Fibroblast of lung (primary cell): ENCODE measurements around the gene GABBR2. TPM values are rescaled to one million over a fixed set of nuclear protein-coding genes. Genes with fewer than 3 reads are reported as not detected.

Source experiments
- DNase-seq, 2 donors: peaks; one replicate each; pipeline versions ENCODE4 v3.0.0 to v3.0.0-alpha.2; 2010; ENCODE audit warnings: low read depth in 2 of 2
- H2AFZ ChIP-seq: 2 replicates; pipeline ENCODE4 v1.5.1; 2012; ENCODE audit warnings: low read length, control low read depth, inconsistent platforms
- H3K27ac ChIP-seq: 2 replicates; pipeline ENCODE4 v1.5.1; 2011; ENCODE audit warnings: low read length, control low read depth; ENCODE audit not compliant: insufficient read depth
- H3K27me3 ChIP-seq: 2 replicates; pipeline ENCODE4 v1.5.1; 2011; ENCODE audit warnings: mild to moderate bottlenecking, low read length; ENCODE audit not compliant: control insufficient read depth, insufficient read depth
- H3K36me3 ChIP-seq: 2 replicates; pipeline ENCODE4 v1.5.1; 2011; ENCODE audit warnings: low read length; ENCODE audit not compliant: control insufficient read depth, insufficient read depth
- H3K4me1 ChIP-seq: 2 replicates; pipeline ENCODE4 v1.5.1; 2011; ENCODE audit warnings: low read length; ENCODE audit not compliant: control insufficient read depth, insufficient read depth; ENCODE audit errors: extremely low read depth
- H3K4me2 ChIP-seq: 2 replicates; pipeline ENCODE4 v1.5.1; 2011; ENCODE audit warnings: low read length, control low read depth; ENCODE audit not compliant: insufficient read depth; ENCODE audit errors: extremely low read depth
- H3K4me3 ChIP-seq, 4 experiments: fragments of 200-600 bp in 1 of 4; sonication (generic) in 1 of 4; replicated peaks in 1 of 4; 2 replicates each; pipeline ENCODE4 v1.5.1; 2011 to 2016; ENCODE audit warnings: low read length in 4 of 4, low read depth in 3 of 4, mild to moderate bottlenecking in 3 of 4, control low read depth in 2 of 4, inconsistent platforms in 1 of 4, mixed read lengths in 1 of 4; ENCODE audit not compliant: insufficient read depth in 1 of 4; ENCODE audit errors: control extremely low read depth in 1 of 4
- H3K79me2 ChIP-seq: 2 replicates; pipeline ENCODE4 v1.5.1; 2012; ENCODE audit warnings: mild to moderate bottlenecking, low read length, inconsistent platforms; ENCODE audit not compliant: control insufficient read depth, insufficient read depth
- H3K9ac ChIP-seq: 2 replicates; pipeline ENCODE4 v1.5.1; 2011; ENCODE audit warnings: mild to moderate bottlenecking, low read length, control low read depth; ENCODE audit not compliant: insufficient read depth
- H3K9me3 ChIP-seq: 2 replicates; pipeline ENCODE4 v1.5.1; 2012; ENCODE audit warnings: low read depth, low read length; ENCODE audit not compliant: control insufficient read depth, insufficient read depth
- H4K20me1 ChIP-seq: 2 replicates; pipeline ENCODE4 v1.5.1; 2011; ENCODE audit warnings: low read length; ENCODE audit not compliant: control insufficient read depth, insufficient read depth; ENCODE audit errors: extremely low read depth
- CTCF ChIP-seq, 2 donors: IDR thresholded peaks in 1 of 2; conservative IDR thresholded peaks in 1 of 2; 1 replicate in 1 of 2; 2 replicates in 1 of 2; pipeline ENCODE4 v1.5.1; 2011 to 2012; ENCODE audit warnings: low read length in 2 of 2, control low read depth in 1 of 2, inconsistent platforms in 1 of 2, low read depth in 1 of 2, mild to moderate bottlenecking in 1 of 2
- EZH2 ChIP-seq: IDR thresholded peaks from 2 replicates; pipeline ENCODE4 v1.5.1; 2012; ENCODE audit warnings: low read length, control low read depth, mild to moderate bottlenecking; ENCODE audit errors: missing control alignments
- polyA plus RNA-seq, 2 donors: library from polyadenylated mRNA; depleted of rRNA in 1 of 2; stranded (reverse) in 1 of 2; unstranded in 1 of 2; fragments of >200 nt; gene quantifications; 2 replicates each; pipeline ENCODE4 v1.2.1, GENCODE V29; 2011 to 2012; ENCODE audit warnings: missing spikeins in 1 of 2
- total RNA-seq: library from RNA; depleted of rRNA; stranded (reverse); fragments of >200 nt; gene quantifications from 2 replicates; pipeline ENCODE4 v1.2.1, GENCODE V29; 2014

Gene GABBR2
- total and polyA plus RNA-seq, 2 donors (not counting 1 experiment from before 2014, with no cell fraction given) = 0.32 to 0.33 TPM

GRCh38 chr9:98615633-98616032, 93.1 kb downstream of the GABBR2 start:
- Histone ChIP-seq H3K4me1 (no peaks in the 10 kb centered on the region), H3K27me3 (peaks cover under 1% of the 10 kb centered on the region), H3K4me3 (no peak overlapping the region), H2AFZ (no peak overlapping the region), H3K4me2 (no peak overlapping the region), H3K79me2 (no peaks in the 10 kb centered on the region), H4K20me1 (no peaks in the 10 kb centered on the region), H3K9ac (no peak overlapping the region), H3K27ac (no peak overlapping the region), H3K9me3 (no peaks in the 10 kb centered on the region), H3K36me3 (no peaks in the 10 kb centered on the region)
- TF ChIP-seq EZH2 = no peak
- no peak for TF ChIP-seq CTCF (conservative IDR thresholded peaks at IDR 0.05 in 1 of 2, IDR thresholded peaks at IDR 0.05 in 1 of 2; ENCODE audit: low read depth in 1 of 2, low read length in 2 of 2)
- no peak for DNase-seq

GRCh38 chr9:98614941-98615340, 93.8 kb downstream of the GABBR2 start:
- H3K4me3 ChIP-seq = no peak overlapping the region
- no peaks in the 10 kb centered on the region for H4K20me1 ChIP-seq
- H3K9me3 ChIP-seq = no peaks in the 10 kb centered on the region
- H3K4me2 ChIP-seq = no peak overlapping the region
- no peak overlapping the region for H2AFZ ChIP-seq
- no peaks in the 10 kb centered on the region for H3K36me3 ChIP-seq
- DNase-seq = no peak
- no peak overlapping the region for H3K27ac ChIP-seq
- H3K79me2 ChIP-seq = no peaks in the 10 kb centered on the region
- no peaks in the 10 kb centered on the region for H3K4me1 ChIP-seq
- no peak for TF ChIP-seq CTCF (conservative IDR thresholded peaks at IDR 0.05 in 1 of 2, IDR thresholded peaks at IDR 0.05 in 1 of 2; ENCODE audit: low read depth in 1 of 2, low read length in 2 of 2)
- TF ChIP-seq EZH2 = no peak
- no peaks in the 10 kb centered on the region for H3K27me3 ChIP-seq
- no peak overlapping the region for H3K9ac ChIP-seq

- TF ChIP-seq CTCF (conservative IDR thresholded peaks at IDR 0.05 in 1 of 2, IDR thresholded peaks at IDR 0.05 in 1 of 2; ENCODE audit: low read depth in 1 of 2, low read length in 2 of 2) = no peak
- TF ChIP-seq EZH2 = no peak
- Histone ChIP-seq H3K4me3 (no peak overlapping the region), H3K4me1 (peaks cover 3% of the 10 kb centered on the region), H3K79me2 (no peaks in the 10 kb centered on the region), H3K27me3 (no peaks in the 10 kb centered on the region), H3K9ac (no peak overlapping the region), H3K9me3 (no peaks in the 10 kb centered on the region), H3K4me2 (no peak overlapping the region), H3K27ac (no peak overlapping the region), H2AFZ (no peak overlapping the region), H3K36me3 (no peaks in the 10 kb centered on the region), H4K20me1 (no peaks in the 10 kb centered on the region)
- peak in 1 of 2 donors; percentile 11 for DNase-seq
Measured at GRCh38 chr9:98612061-98612752, 96.5 kb downstream of the GABBR2 start.
